ENCODE results near the gene CEACAM19.

GRCh38 chr19:44680536-44680935 is 9.3 kb downstream of the CEACAM19 start:
- no peak for TF ChIP-seq POLR2A (IDR thresholded peaks at IDR 0.05; ENCODE audit: insufficient read depth in 1 of 2, low read depth in 2 of 2, low read length in 2 of 2)
- no peak for TF ChIP-seq FOSL1 (CRISPR knock-in tag; IDR thresholded peaks at IDR 0.05; ENCODE audit: borderline replicate concordance)
- no peak for TF ChIP-seq NFYB (CRISPR knock-in tag; IDR thresholded peaks at IDR 0.05)
- no peak for TF ChIP-seq CTCF (CRISPR knock-in tag; IDR thresholded peaks at IDR 0.05)
- no peak for TF ChIP-seq SRF (IDR thresholded peaks at IDR 0.05; ENCODE audit: low read depth, low read length)
- no peak for TF ChIP-seq RAD21 (CRISPR knock-in tag; IDR thresholded peaks at IDR 0.05)
- TF ChIP-seq BRF2 (CRISPR knock-in tag; IDR thresholded peaks at IDR 0.05) = no peak
- TF ChIP-seq ETV6 (CRISPR knock-in tag; conservative IDR thresholded peaks at IDR 0.05) = no peak
- TF ChIP-seq ZBTB21 (CRISPR knock-in tag; IDR thresholded peaks at IDR 0.05) = no peak
- no peak for TF ChIP-seq CC2D1A (CRISPR knock-in tag; IDR thresholded peaks at IDR 0.05)
- no peak for TF ChIP-seq EHMT2 (IDR thresholded peaks at IDR 0.05; ENCODE audit: borderline replicate concordance, low read depth, low read length)
- no peak for TF ChIP-seq NR2C2 (CRISPR knock-in tag; IDR thresholded peaks at IDR 0.05; ENCODE audit: borderline replicate concordance)
- TF ChIP-seq ZNF138 (CRISPR knock-in tag; IDR thresholded peaks at IDR 0.05; ENCODE audit: low read depth) = no peak
